ENCODE measurements around the gene GOSR1. TPM values are rescaled to one million over a fixed set of nuclear protein-coding genes. Genes with fewer than 3 reads are reported as not detected.
"Not testable (repeated sequence)": the region's sequence is repeated elsewhere in the genome, so short reads cannot be mapped to it uniquely, and the experiment has no call there.

GOSR1 gene
- total RNA-seq, 4 donors from 2014 or later, result 28.4 to 62.0 (median 44.6) TPM

DNA sequence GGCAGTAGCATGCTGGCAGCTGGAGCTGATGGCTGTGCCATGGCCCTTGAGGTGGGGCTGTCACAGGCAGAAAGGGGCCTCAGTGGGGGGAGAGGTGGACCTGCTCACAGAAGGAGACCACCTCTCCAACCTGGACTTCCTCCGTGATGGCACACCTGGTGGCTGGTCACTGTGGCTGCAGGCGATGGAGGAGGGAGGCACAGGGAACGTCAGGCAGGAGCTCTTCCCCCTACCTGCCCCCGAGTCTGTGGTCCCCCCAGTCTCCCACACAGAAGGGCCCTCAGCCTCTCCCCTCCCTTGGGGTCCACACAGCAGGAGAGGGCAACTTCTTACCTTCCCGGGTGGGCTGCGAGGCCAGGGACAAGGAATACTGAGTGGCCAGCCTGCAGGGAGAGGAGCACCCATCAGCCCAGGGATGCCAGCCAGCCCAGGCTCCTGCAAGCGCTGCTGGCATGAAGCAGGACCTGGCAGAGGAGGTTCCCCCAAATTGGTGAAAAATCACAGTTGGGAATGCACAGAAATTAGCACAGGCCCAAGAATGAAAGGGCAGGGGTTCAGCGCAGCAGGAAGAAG, 96.5 kb downstream of the GOSR1 start:
- WGBS, 2 donors (ENCODE audit: low coverage in 1 of 2), result 80% methylated on average over 1 of the region's 8 CpGs; no CpG with 5 or more reads in 1 of the 2 donors
- Histone ChIP-seq H3K27ac (no peak overlapping the region), H3K4me3 (no peak overlapping the region), H3K4me1 (no peaks in the 10 kb centered on the region), H3K36me3 (no peaks in the 10 kb centered on the region), H3K27me3 (peaks cover 15% of the 10 kb centered on the region), H3K9me3 (no peaks in the 10 kb centered on the region)
- TF ChIP-seq POLR2A (IDR thresholded peaks at IDR 0.05) (no peak), POLR2AphosphoS5 (IDR thresholded peaks at IDR 0.05) (no peak), EP300 (IDR thresholded peaks at IDR 0.05) (no peak)
- TF ChIP-seq, protein P1, sequence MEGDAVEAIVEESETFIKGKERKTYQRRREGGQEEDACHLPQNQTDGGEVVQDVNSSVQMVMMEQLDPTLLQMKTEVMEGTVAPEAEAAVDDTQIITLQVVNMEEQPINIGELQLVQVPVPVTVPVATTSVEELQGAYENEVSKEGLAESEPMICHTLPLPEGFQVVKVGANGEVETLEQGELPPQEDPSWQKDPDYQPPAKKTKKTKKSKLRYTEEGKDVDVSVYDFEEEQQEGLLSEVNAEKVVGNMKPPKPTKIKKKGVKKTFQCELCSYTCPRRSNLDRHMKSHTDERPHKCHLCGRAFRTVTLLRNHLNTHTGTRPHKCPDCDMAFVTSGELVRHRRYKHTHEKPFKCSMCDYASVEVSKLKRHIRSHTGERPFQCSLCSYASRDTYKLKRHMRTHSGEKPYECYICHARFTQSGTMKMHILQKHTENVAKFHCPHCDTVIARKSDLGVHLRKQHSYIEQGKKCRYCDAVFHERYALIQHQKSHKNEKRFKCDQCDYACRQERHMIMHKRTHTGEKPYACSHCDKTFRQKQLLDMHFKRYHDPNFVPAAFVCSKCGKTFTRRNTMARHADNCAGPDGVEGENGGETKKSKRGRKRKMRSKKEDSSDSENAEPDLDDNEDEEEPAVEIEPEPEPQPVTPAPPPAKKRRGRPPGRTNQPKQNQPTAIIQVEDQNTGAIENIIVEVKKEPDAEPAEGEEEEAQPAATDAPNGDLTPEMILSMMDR (IDR thresholded peaks at IDR 0.05), result no peak
- no peak for ATAC-seq

GRCh38 chr17:30574309-30574708, 97.1 kb downstream of the GOSR1 start:
- H3K27me3 ChIP-seq, result peaks cover 15% of the 10 kb centered on the region
- H3K36me3 ChIP-seq, H3K9me3 ChIP-seq, H3K4me1 ChIP-seq, H3K4me3 ChIP-seq, H3K27ac ChIP-seq, ATAC-seq: not testable (repeated sequence)
- 65 to 82% methylated on average over 4 to 6 of the region's 9 CpGs for WGBS, 2 donors (ENCODE audit: low coverage in 1 of 2)

DNA sequence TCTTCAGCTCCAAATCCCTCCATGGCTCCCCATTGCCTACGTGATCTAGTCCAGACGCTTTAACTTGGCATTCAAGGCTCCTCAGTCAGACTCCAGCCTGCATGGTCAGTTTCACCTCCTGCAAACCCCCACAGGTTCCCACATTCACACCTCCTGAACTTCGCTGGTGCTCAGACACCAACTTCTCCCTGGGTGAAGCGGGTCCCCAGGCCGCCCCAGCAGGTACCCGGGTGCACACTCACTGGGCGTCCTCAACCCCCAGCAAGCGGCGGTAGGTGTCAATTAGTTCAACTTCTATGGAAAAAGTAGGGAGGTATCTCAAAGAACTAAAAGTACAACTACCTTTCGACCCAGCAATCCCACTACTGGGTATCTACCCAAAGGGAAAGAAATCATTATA, 97.6 kb downstream of the GOSR1 start:
- H3K4me1 ChIP-seq, H3K4me3 ChIP-seq, H3K27ac ChIP-seq, H3K9me3 ChIP-seq, H3K36me3 ChIP-seq, ATAC-seq: not testable (repeated sequence)
- 79% methylated on average over 2 of the region's 10 CpGs; no CpG with 5 or more reads in 1 of the 2 donors for WGBS, 2 donors (ENCODE audit: low coverage in 1 of 2)
- peaks cover 15% of the 10 kb centered on the region for H3K27me3 ChIP-seq

DNA sequence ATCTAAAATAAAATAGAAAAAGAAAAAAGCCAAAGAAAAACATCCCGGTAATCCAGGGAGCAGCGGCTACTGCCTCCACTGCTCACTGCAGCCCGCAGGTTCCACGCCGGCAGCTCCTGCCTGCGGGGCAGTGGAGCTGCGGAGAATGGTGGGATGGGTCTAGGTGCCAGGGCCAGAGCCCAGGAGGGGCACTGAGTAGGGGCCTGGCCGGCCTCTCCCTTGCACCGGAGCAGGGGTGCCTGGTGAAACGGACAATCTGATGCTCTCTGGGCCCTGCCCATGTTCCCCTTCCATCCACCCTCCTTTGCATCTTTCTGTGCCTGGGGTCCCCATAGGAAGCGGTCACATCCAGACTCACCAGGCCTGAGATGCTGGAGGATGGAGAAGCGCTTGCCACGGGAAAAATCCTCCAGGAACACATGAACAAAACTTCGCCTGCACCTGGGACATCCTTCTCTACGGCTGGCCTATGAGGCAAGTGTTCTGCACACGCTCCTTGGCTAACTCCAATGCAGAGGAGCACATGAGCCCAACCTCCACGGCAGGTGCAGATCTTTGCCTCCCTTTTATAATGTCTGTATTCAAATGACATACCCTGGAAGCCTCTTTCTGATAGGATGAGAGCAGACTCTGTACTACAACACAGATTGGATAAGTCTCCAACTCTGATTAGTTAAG, 98.6 kb downstream of the GOSR1 start:
- ATAC-seq, H3K9me3 ChIP-seq, H3K4me1 ChIP-seq, H3K36me3 ChIP-seq, H3K27ac ChIP-seq, H3K4me3 ChIP-seq: not testable (repeated sequence)
- peaks cover 12% of the 10 kb centered on the region for H3K27me3 ChIP-seq
- WGBS, 2 donors (ENCODE audit: low coverage in 1 of 2), result 90 to 95% methylated on average over 3 to 4 of the region's 17 CpGs

- H3K27me3 ChIP-seq, result peaks cover 6% of the 10 kb centered on the region
- TF ChIP-seq POLR2A (IDR thresholded peaks at IDR 0.05) (no peak), POLR2AphosphoS5 (IDR thresholded peaks at IDR 0.05) (no peak), EP300 (IDR thresholded peaks at IDR 0.05) (no peak)
- TF ChIP-seq, protein P1 (IDR thresholded peaks at IDR 0.05), result no peak
- no peaks in the 10 kb centered on the region for H3K4me1 ChIP-seq
- H3K27ac ChIP-seq, result no peak overlapping the region
- no peak overlapping the region for H3K4me3 ChIP-seq
- 64 to 100% methylated on average over 6 to 9 of the region's 30 CpGs for WGBS, 2 donors (ENCODE audit: low coverage in 1 of 2)
- no peak for ATAC-seq
- H3K9me3 ChIP-seq, result no peaks in the 10 kb centered on the region
- H3K36me3 ChIP-seq, result no peaks in the 10 kb centered on the region
These were observed 99.2 kb downstream of the GOSR1 start for GRCh38 chr17:30576326-30576861.

Other genes with a start within 250 kb of the GOSR1 start
- gene SLC6A4, start 241.7 kb upstream of the GOSR1 start, total RNA-seq, result under 1 TPM; under 0.01 to 0.22 (median 0.09) TPM
- 10 to 100 TPM; 17.8 to 29.3 (median 20.7) TPM for gene BLMH, start 185.5 kb upstream of the GOSR1 start, total RNA-seq
- gene TMIGD1, start 143.4 kb upstream of the GOSR1 start, total RNA-seq, result not detected
- 100 to 1,000 TPM in 1 of 4 donors, 10 to 100 TPM in 3; 37.8 to 103 (median 57.5) TPM for gene CPD, start 98.5 kb upstream of the GOSR1 start, total RNA-seq